WTC11 (cell line): Measurements from ENCODE around the gene UBXN4. TPM values are rescaled to one million over a fixed set of nuclear protein-coding genes. Genes with fewer than 3 reads are reported as not detected.

Experiments used
- ATAC-seq: fragments of 200-7000 bp; cut with Tn5 transposase; 2 replicates; pipeline ENCODE4 v1.10.0; 2021; ENCODE audit warnings: mild to moderate bottlenecking, moderate library complexity
- CTCF ChIA-PET: fragments of 300-600 bp; sonication (Branson Sonifier 250); formaldehyde crosslinking; loops from one replicate; lab custom pipeline; 2021; ENCODE audit warnings: antibody characterized with exemption; lab: Charles Lee
- POLR2A ChIA-PET: fragments of 350-600 bp; sonication (Branson Sonifier 250); formaldehyde crosslinking; loops from one replicate; lab custom pipeline; 2021; ENCODE audit warnings: antibody characterized with exemption; lab: Charles Lee
- DNase-seq: peaks from one replicate; pipeline ENCODE4 v3.0.0; 2021; ENCODE audit warnings: low spot score
- H3K27ac Mint-ChIP-seq: 2 replicates; pipeline ENCODE4 v1.8.0; 2021; ENCODE audit warnings: mixed read lengths
- H3K27me3 Mint-ChIP-seq: 2 replicates; pipeline ENCODE4 v1.8.0; 2021; ENCODE audit warnings: low read depth, mild to moderate bottlenecking, moderate library complexity, mixed read lengths
- H3K36me3 Mint-ChIP-seq: 2 replicates; pipeline ENCODE4 v1.8.0; 2021; ENCODE audit warnings: mixed read lengths
- H3K4me1 Mint-ChIP-seq: 2 replicates; pipeline ENCODE4 v1.8.0; 2022; ENCODE audit warnings: mixed read lengths
- H3K4me3 Mint-ChIP-seq: 2 replicates; pipeline ENCODE4 v1.8.0; 2021; ENCODE audit warnings: mild to moderate bottlenecking, moderate library complexity, mixed read lengths
- H3K9me3 Mint-ChIP-seq: 2 replicates; pipeline ENCODE4 v1.8.0; 2021; ENCODE audit warnings: mixed read lengths
- AR ChIP-seq: fragments of 250-450 bp; sonication (Bioruptor Pico); IDR thresholded peaks from 2 replicates; pipeline ENCODE4 v1.9.0; 2021; ENCODE audit warnings: mild to moderate bottlenecking
- ATF1 ChIP-seq: sonication (generic); formaldehyde crosslinking; IDR thresholded peaks from 2 replicates; pipeline ENCODE4 v1.8.1; 2023; ENCODE audit warnings: mild to moderate bottlenecking, moderate library complexity, missing genetic modification reagents
- ATF2 ChIP-seq: sonication (generic); formaldehyde crosslinking; IDR thresholded peaks from 2 replicates; pipeline ENCODE4 v1.8.1; 2022; ENCODE audit warnings: low read depth, missing genetic modification reagents, borderline replicate concordance
- CREM ChIP-seq: sonication (generic); formaldehyde crosslinking; IDR thresholded peaks from 2 replicates; pipeline ENCODE4 v1.8.1; 2022; ENCODE audit warnings: mild to moderate bottlenecking, missing genetic modification reagents, moderate library complexity
- ERG ChIP-seq: fragments of 250-450 bp; sonication (Bioruptor Pico); IDR thresholded peaks from 2 replicates; pipeline ENCODE4 v1.8.0; 2021; ENCODE audit warnings: mild to moderate bottlenecking
- ETV6 ChIP-seq: sonication (generic); formaldehyde crosslinking; IDR thresholded peaks from 2 replicates; pipeline ENCODE4 v1.8.1; 2022; ENCODE audit warnings: mild to moderate bottlenecking, missing genetic modification reagents
- HMGA2 ChIP-seq: fragments of 250-450 bp; sonication (Bioruptor Pico); IDR thresholded peaks from 2 replicates; pipeline ENCODE4 v1.4.0; 2021; ENCODE audit warnings: mild to moderate bottlenecking, moderate library complexity
- IRF1 ChIP-seq: sonication (generic); formaldehyde crosslinking; IDR thresholded peaks from 2 replicates; pipeline ENCODE4 v1.8.0; 2023; ENCODE audit warnings: missing genetic modification reagents
- JUN ChIP-seq: sonication (generic); formaldehyde crosslinking; IDR thresholded peaks from 2 replicates; pipeline ENCODE4 v1.8.0; 2023; ENCODE audit warnings: mild to moderate bottlenecking, missing genetic modification reagents
- PREB ChIP-seq: sonication (generic); formaldehyde crosslinking; IDR thresholded peaks from 2 replicates; pipeline ENCODE4 v1.8.1; 2022; ENCODE audit warnings: mild to moderate bottlenecking, missing genetic modification reagents, moderate library complexity, borderline replicate concordance
- TEAD4 ChIP-seq: sonication (generic); formaldehyde crosslinking; IDR thresholded peaks from 2 replicates; pipeline ENCODE4 v1.8.0; 2022; ENCODE audit warnings: mild to moderate bottlenecking, missing genetic modification reagents
- ZNF121 ChIP-seq: sonication (generic); formaldehyde crosslinking; IDR thresholded peaks from 2 replicates; pipeline ENCODE4 v1.8.0; 2023; ENCODE audit warnings: missing genetic modification reagents
- ZNF232 ChIP-seq: sonication (generic); formaldehyde crosslinking; IDR thresholded peaks from 2 replicates; pipeline ENCODE4 v1.8.0; 2022; ENCODE audit warnings: mild to moderate bottlenecking, missing genetic modification reagents
- ZNF416 ChIP-seq: fragments of 250-450 bp; sonication (Bioruptor Pico); IDR thresholded peaks from 2 replicates; pipeline ENCODE4 v1.9.0; 2021; ENCODE audit warnings: mild to moderate bottlenecking, inconsistent platforms
- total RNA-seq: library from RNA; stranded (reverse); gene quantifications from 3 replicates; pipeline ENCODE4 v1.2.3, GENCODE V29; 2021

UBXN4 gene
- total RNA-seq, 1 experiment from 2014 or later, result 68.1 TPM

- no peak overlapping the region for H3K4me3 Mint-ChIP-seq
- ChIA-PET POLR2A (no interaction called here), CTCF (interaction anchor here (1.7 kb wide), 1 partner anchor 52 kb away, joined by 6 read pairs; no protein-coding TSS in a partner anchor)
- H3K36me3 Mint-ChIP-seq, result peaks cover 29% of the 10 kb centered on the region
- no peaks in the 10 kb centered on the region for H3K9me3 Mint-ChIP-seq
- DNase-seq (no peak), ATAC-seq (no peak)
- no peak overlapping the region for H3K27ac Mint-ChIP-seq
- TF ChIP-seq TEAD4 (CRISPR knock-in tag) (no peak), ETV6 (CRISPR knock-in tag) (no peak), PREB (no peak), IRF1 (CRISPR knock-in tag) (no peak)
- H3K4me1 Mint-ChIP-seq, result peaks cover 21% of the 10 kb centered on the region
- H3K27me3 Mint-ChIP-seq, result no peaks in the 10 kb centered on the region
These were observed 3.9 kb downstream of the UBXN4 start for GRCh38 chr2:135745545-135745944.

GRCh38 chr2:135755573-135755972 is 13.9 kb downstream of the UBXN4 start:
- Mint-ChIP-seq H3K9me3 (peaks cover 10% of the 10 kb centered on the region), H3K4me1 (no peaks in the 10 kb centered on the region), H3K36me3 (peaks cover 58% of the 10 kb centered on the region), H3K27me3 (no peaks in the 10 kb centered on the region), H3K27ac (no peak overlapping the region), H3K4me3 (no peak overlapping the region)
- ChIA-PET POLR2A (no interaction called here), CTCF (interaction anchor here (1.0 kb wide), 1 partner anchor 42 kb away, joined by 5 read pairs; no protein-coding TSS in a partner anchor)
- no peak for DNase-seq
- TF ChIP-seq CREM (CRISPR knock-in tag) (no peak), HMGA2 (peak; percentile 94)
- ATAC-seq, result no peak

- POLR2A ChIA-PET, result no interaction called here
- DNase-seq (no peak), ATAC-seq (no peak)
- Mint-ChIP-seq H3K27me3 (no peaks in the 10 kb centered on the region), H3K36me3 (peaks cover 65% of the 10 kb centered on the region), H3K9me3 (peaks cover 10% of the 10 kb centered on the region), H3K4me3 (no peak overlapping the region), H3K27ac (no peak overlapping the region), H3K4me1 (no peaks in the 10 kb centered on the region)
- CTCF ChIA-PET, result no interaction called here
- TF ChIP-seq ETV6 (CRISPR knock-in tag) (no peak), ATF2 (CRISPR knock-in tag) (no peak), ATF1 (CRISPR knock-in tag) (no peak), JUN (CRISPR knock-in tag) (no peak), ZNF121 (CRISPR knock-in tag) (no peak), ERG (CRISPR knock-in tag) (no peak)
These were observed 15.0 kb downstream of the UBXN4 start for GRCh38 chr2:135756692-135757091.

- Mint-ChIP-seq H3K4me1 (no peaks in the 10 kb centered on the region), H3K36me3 (peaks cover 63% of the 10 kb centered on the region), H3K4me3 (no peak overlapping the region), H3K9me3 (peaks cover under 1% of the 10 kb centered on the region), H3K27me3 (no peaks in the 10 kb centered on the region), H3K27ac (no peak overlapping the region)
- ATAC-seq (no peak), DNase-seq (no peak)
- POLR2A ChIA-PET, result interaction anchor here (0.5 kb wide), 1 partner anchor 463 kb away, joined by 4 read pairs; no protein-coding TSS in a partner anchor
- no peak for TF ChIP-seq ZNF232 (CRISPR knock-in tag)
- no peak for TF ChIP-seq AR (CRISPR knock-in tag)
- TF ChIP-seq CREM (CRISPR knock-in tag), result no peak
- no peak for TF ChIP-seq HMGA2
- TF ChIP-seq ZNF416 (CRISPR knock-in tag), result no peak
- CTCF ChIA-PET, result no interaction called here
These were observed 20.4 kb downstream of the UBXN4 start for GRCh38 chr2:135762022-135762421.
